GM21723 (cell line): Measurements from ENCODE around the gene ELAVL3.

Experiments used
- ATAC-seq: cut with Tn5 transposase; IDR thresholded peaks from one replicate; pipeline ENCODE4 v1.9.1; 2021; ENCODE audit warnings: mild to moderate bottlenecking, moderate library complexity; ENCODE audit not compliant: unreplicated experiment

The ELAVL3 gene

DNA sequence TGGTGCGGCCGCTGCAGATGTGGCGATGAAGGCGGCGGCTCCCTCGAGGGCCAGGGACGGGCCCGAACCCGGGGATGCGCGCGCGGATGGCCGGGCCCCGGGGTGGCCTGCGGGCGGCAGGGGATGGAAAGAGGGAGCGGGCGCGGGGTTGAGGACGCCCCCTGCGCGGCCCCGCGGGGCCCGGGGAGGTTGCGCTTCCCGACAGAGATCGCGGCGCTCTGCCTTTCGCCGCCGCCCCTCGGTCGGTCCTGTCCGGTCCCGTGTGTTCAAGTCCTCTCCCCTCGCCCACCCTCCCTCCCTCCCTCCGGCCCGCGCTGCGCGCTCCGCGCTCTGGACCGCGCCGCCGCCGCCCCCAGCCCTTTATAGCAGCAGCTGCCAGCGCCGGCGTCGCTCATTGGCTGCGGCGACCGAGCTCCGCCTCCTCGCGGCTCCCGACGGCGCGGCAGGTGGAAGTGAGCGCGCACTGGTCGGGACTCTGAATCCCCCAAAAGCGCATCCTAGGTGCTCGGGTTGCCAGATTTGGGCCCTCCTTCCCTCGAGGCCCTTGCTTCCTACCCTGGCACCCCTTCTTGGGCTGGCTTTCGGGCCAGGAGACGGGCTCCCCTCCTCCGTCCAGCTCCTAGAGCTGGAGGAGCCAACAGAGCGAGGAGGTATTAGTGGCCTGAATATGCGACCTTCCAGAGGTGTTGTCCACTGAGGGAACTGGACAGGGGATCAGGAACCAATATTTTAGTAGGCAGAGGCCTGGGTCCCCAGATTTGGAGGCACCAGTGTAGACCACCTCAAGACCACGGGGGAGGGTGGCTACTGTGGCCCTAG lies at the start of gene ELAVL3:
Gene ELAVL3, minus strand, starts transcription at position 332 of the 819 bp plus-strand sequence. CDS start 438 bp downstream, outside the sequence.
- ATAC-seq = no peak

DNA sequence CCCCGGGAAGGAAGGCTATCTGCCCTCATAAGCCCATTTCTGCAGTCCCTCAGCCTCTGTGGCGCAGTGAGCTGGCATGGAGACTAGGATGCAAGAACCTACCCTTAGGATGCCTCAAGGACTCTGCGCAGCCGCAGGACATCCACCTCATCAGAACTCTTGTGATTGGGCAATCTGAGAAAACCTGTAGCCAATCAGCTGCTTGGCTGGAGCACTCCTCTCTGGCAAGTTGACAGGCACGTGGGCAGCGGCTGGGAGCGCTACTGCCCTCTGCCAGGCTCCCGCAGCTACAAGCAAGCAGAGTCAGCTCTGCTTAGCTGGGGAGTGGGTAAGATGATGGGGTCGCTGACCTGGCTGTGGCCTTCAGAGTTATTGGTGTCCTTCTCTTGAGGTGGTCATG lies 49.6 kb upstream of the ELAVL3 start:
- no peak for ATAC-seq

DNA sequence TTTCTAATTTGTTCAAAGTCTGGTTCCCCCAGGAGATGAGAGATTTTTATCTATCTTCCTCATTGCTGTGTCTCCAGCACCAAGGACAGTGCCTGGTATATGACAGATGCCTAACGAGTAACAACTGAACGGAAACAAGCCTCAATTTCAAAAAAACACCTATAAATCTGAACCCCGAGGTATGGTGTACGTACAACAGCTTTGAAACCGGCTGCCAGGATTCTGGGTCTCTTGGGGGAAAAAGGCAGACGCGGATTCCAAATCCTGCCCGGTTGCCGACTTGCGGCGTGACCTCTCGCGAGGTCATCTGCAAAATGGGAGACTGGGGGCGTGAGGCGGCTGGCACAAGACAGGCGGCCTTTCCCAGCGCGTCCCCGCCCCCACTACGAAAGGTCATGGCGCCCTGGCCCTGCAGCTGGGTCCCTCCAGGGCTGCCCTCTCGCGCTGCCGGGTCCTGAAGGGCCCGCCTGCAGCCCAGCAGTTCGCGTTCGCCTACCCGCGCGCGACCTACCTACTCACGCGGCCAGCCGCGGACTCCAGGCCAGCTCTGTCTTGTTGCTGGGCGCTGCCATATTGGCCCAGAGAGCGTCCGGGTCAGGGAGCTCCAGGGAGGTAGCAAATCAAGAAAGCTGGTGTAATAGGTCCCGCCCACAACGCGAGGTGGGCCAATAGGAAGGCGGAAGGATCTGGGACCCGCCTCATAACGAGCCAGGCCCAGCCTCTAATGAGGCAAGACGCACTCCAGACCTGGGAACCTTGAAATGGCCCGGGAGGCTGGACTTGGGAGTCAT lies 47.9 kb upstream of the ELAVL3 start, which contains the start of gene ECSIT:
Gene ECSIT, minus strand, starts transcription at position 584 of the 791 bp plus-strand sequence. CDS start 9,964 bp downstream, outside the sequence.
- peak; percentile 93 for ATAC-seq

DNA sequence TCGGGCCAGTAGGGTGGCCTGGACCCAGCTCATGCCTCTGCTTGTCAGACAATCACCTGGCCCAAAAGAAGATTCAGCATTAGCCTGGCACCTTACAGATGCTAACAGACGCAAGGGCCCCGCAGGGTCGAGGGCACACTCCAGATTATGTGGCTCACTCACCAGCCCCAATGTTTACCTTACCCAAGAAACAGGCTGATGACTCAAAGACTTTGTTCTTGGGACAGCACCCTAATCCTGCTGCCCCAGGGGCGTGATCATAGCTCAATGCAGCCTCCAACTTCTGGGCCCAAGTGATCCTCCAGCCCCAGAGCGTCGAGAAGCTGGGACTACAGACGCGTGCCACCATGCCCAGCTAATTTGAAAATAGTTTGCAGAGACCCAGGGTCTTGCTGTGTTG lies 38.3 kb upstream of the ELAVL3 start:
- ATAC-seq = no peak

DNA sequence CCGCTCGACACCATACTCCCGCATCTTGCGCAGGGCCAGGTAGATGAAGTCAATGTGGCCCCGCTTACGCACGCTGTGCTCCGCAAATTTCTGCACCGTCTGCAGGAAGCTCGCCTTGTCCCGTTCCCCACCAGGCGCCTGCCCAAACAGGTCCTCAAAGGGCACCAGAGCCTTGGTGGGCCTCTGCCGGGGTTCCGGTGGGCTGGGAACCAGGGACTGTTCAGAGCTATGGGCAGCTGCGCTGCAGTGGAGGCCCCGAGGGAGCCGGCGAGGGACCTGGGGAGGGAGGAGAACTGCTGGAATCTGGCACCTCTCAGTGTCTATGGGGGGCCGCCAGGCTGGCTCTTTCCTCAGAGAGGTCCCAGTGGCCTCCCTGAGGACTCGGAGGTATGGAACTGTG lies 33.1 kb upstream of the ELAVL3 start:
- ATAC-seq = no peak

DNA sequence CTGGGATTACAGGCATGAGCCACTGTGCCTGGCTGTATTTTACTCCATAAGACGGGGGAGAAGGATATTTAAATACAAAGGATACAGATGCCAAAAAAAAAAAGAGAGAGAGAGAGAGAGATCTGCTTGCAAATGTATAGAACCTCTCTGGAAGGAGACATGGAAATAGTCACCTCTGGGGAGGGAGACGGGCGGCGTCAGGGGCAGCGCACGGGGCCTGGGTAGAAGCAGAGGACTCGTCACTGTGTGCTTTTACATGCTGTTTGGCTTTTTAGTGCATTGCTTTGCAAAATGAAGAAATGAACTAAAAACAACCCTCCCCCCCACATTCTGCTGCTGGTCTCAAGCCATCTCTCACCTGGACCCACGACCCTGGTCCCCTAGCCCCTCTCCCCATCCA lies 29.6 kb upstream of the ELAVL3 start:
- ATAC-seq = no peak

DNA sequence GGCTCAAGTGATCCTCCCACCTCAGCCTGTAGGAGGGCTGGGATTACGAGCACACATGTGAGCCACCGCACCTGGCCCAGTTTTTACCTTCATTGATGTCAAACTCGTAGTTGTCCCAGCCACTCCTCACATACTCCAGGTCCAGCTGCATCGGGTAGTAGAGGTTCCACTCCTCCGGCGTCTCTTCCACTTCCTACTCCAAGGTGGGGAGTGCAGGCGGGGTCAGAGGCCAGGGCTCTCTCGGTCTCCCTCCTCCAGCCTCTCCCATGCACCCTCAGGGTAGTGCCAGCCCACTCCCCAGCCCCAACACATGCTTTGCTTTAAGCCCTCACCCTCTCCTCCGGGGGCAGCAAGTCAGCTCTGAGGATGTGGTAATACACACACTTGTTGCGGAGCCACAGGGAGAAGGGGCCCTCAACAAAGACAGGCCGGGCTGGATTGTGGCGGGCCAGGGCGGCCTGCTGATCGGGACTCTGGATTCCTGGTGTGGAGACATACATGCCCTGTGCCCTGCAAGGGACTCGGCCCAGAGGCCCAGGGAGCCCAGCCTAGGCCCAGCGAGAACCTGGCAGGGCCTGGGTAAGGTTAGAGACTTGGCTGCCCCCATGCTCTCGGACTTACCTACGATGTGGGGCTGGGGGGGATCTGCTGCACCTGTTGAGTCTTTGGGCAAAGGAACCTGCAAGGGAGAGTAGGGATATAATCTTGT lies 26.7 kb upstream of the ELAVL3 start:
- ATAC-seq = no peak

DNA sequence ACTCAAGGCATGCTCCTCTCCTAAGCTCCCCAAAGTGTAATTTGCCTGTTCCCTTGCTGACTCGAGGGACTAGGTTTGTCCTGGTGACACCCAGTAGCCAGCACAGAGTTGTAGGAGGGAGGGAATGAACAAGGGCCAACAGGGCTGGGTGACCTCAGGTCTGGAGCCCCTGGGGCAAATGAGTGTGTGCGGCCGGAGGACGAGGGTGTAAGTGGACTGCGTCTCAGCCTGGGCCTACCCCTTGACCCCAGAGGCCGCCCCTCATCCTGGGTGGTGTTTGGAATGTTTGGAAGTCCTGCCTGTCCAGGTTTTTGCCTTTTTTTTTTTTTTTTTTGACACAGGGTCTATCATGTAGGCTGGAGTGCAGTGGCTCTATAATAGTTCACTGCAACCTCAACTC lies 26.1 kb upstream of the ELAVL3 start:
- no peak for ATAC-seq

DNA sequence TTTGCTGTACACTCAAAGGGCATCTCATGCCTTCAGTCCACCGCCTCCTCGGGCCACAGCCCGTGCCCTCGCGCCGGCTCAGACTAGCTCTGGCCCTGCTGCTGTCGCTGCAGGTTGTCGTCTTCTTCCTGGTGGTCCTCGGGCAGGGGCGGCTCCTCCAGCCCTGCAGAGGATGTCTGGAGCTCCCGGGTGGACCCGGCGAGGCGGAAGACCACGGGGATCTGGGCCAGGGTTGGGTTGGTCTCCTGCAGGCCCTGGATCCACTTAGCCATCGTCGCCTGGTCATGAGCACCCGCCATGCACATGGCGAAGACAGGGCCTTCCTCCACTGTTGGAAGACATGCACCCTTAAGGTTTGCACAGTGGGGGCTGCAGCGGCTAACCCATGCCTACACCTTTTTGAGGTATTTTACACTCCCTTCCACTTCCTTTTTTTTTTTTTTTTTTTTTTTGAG lies 25.3 kb upstream of the ELAVL3 start:
- ATAC-seq = peak; percentile 34

DNA sequence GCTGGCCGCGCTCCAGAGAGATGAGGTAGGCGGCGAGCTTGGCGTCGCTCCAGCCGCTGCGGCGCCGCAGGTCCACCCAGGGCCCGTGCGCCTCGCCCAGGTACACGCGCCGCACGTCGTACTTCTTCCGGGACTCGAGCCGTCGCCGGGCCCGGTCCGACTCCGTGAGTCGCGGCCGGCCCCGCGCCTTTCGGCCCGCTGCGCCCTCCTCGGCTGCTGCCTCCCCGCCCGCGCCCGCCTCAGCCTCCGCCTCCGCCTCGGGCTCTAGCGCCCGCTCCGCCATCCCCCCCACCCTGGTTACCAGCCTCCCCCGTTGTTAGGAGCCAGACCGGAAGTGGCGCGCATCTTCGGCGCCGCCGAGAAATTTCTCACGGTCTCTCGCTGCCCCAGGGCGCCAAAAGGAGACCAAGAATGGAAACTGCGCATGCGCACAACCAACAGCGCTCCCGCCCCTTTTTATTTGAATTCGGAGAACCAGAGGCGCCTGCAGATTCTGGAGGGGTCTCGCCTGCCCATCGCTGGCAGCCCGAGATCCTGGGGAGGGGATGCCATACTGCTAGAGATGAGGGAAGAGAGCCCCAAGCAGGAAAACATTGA lies 24.8 kb upstream of the ELAVL3 start, which contains the start of gene ZNF653:
Gene ZNF653, minus strand, starts transcription at position 336 of the 597 bp plus-strand sequence. Its CDS starts 53 bp downstream, at position 283.
- peak; percentile 48 for ATAC-seq

DNA sequence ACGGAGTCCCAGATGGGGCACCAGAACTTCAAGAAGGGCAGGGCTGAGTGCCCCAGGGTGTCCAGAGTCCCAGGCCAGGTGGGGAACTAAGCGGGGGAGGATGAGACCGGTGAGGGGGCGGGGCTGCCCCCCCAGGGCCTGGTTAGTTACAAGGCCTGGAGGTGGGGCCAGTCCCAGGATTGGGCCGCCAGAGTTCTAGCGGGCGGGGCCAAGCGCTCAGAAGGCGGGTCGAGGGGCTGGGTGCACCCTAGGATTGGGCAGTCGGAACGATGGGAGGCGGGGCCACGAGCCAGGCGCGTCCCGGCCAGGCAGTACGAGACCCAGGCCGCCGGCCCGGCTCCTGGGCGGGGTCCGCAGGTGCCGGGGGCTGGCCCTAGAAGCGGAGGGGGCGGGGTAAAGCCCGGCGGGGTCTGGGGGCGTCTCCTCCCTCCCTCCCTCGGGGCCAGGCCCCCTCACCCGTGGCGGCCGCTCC lies 24.2 kb upstream of the ELAVL3 start:
- peak; percentile 85 for ATAC-seq

DNA sequence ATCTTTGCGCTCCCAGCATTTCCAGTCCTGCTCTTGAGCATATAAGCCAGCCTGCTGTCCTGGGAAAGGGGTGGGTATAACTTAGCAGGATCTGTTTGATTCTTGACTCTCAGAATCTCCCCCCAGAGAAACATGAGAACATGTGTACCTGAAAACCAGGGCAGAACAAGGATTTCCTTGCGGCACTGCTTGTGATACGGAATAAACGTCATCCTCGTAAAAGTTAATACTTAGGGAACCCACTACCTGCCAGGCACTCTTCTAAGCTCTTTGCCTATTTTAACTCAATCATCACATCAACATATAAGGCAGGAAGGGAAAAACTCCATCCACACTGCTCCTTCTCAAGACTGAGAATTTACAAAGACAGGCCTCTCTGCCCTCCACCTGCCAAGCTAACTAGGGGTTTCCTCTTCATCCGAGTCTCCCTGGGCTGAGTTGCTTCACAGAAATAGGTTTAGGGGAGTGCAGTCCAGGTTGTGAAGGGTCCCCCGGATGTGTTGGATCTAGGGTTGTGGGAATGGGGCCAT lies 23.7 kb upstream of the ELAVL3 start:
- ATAC-seq = no peak

DNA sequence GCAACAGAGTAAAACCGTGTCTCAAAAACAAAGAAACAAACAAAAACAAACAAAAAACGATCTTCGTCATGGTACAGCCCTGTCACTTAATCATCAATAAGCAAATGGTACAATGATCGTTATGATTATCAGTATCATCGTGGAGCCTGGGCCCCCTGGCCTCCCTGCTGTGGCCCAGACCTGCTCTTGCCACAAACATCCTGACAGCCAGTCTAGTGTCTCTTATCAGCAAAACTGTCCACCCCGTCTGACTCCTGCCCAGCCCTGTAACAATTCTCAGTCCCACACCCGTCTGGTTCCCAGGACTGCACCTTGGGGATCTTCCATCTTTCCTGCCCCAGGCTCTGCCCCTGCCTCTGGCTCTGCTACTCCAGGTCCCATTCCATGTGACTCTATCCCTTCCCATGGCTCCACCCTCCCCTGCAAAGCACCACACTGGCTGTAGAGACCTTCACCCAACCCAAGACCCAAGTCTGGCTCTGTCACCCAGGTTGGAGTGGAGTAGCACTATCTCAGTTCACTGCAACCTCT lies 19.1 kb upstream of the ELAVL3 start:
- ATAC-seq = no peak

DNA sequence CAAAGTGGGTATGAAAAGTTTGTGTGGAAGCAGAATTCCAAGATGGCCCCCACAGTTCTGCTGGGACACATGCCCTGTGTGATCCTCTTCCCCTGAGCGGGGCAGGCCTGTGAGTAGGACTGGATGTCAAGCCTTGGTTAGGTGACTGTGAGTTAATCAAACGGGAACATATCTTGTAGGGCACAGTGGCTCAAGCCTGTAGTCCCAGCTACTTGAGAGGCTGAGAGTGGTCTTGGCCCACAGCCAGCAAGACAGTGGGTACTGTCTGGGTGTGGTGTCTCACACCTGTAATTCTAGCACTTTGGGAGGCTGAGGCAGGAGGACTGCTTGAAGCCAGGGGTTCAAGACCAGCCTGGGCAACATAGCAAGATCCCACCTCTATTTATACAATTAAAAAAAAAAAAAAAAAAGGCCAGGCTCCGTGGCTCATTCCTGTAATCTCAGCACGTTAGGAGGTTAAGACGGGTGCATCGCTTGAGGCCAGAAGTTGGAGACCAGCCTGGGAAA lies 18.4 kb upstream of the ELAVL3 start:
- no peak for ATAC-seq

DNA sequence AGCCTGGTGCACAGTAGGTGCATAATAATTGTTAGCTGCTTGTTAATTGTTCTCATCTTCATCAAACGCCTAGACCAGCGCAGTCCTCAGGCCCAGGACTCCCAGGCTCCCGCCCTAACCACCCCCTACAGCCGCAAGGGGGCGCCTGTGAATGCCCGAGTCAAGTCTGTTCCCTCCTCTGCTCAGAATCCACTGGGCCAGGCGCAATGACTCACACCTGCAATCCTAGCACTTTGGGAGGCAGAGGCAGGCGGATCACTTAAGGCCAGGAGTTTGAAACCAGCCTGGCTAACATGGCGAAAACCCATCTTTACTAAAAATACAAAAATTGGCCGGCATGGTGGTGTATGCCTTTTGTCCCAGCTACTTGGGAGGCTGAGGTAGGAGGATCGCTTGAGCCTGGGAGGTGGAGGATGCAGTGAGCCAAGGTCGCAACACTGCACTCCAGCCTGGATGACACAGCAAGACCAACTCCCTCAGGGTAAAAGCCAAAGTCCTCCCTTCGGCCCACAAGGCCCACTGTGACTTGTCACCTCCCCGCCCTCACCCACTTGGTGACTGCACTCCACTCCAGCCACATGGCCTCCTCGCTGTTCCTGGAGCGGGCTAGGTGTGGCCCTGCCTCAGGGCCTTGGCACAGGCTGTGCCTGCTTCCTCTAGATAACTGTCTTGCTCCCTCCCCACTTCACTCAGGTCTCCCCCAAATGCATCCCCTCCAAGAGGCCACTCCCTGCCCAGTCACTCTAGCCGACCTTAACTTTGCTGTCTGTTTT lies 15.7 kb upstream of the ELAVL3 start:
- no peak for ATAC-seq

DNA sequence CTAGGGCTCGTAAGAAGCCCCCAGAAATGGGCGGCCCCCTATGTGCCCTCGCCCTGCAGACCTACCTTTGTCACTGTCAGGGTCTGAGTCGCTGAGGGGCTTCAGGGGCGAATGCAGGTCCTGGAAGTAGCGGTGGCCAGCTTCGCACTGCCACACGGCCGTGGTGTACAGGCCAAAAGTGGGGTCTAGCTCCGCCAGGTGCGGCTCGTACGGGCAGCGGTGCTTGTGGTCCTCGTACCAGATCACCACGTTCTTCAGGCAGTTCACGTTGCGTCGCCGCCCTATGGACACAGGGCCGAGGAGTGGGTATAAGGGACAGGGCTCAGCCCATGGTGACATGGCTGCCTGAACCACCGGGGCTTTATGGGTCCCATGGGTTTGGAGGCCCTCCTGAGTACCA lies 15.0 kb upstream of the ELAVL3 start:
- ATAC-seq = no peak

DNA sequence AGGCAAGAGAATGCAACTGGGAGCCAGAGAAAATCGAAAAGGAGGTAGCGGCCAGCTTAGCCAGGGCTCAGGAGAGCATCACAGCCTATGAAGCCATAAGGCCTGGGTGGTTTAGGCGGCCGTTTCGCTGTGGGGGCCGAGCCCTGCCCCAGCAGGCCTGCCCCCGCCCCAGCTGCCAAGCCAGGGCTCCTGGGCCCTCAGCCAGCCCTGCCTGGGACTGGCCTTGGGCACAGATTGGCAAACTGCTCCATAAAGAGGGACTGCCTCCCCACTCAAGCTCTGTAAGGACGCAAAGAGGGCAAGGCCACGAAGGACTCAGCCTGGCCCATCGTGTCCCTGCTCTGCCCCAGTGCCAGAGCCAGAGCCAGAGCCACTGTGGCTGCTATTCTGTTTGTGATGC lies 14.6 kb upstream of the ELAVL3 start:
- ATAC-seq = no peak

DNA sequence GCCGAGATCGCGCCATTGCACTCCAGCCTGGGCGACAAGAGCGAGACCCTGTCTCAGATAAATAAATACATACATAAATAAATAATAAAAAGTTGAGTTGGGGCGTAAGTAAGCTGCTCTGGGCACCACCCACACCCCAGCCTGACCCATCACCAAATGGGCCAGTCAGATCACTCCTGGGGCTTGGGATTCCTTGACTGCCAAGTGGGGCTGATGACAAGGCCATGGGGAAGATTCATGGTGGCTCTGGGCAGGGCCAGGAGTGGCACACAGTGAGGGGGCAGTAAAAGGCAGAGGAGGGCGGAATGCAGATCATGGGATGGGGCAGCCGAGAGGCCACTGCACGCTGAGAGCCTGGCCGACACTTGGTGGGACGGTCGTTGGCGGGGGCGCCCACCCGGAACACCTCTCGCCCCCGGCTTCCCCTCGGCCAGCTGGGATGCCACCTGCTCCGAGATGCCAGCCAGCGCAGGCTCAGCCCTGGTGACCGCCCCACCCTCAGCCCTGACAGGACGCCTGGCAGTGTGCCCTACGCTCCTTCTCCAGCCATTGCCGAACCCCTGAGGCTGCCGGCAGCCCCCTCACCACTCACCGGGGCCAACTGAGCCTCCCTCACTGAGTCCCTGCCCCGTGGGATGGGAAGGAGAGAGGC lies 13.9 kb upstream of the ELAVL3 start:
- ATAC-seq = no peak

DNA sequence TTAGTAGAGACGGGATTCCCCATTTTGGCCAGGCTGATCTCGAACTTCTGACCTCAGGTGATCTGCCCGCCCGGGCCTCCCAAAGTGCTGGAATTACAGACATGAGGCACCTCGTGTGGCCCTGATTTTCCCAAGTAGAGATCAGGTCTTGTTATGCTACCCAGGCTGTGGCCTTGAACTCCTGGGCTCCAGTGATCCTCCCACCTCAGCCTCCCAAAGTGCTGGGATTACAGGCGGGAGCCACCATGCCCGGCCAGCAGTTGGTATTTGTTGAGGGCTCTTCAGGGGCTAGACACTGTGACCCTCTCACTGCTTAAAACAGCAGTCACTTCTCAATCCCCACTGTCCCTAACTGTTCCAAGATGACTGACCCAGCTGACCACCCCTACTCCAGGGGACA lies 8.5 kb upstream of the ELAVL3 start:
- ATAC-seq = no peak
